Measurements from ENCODE around the gene ERAP2.

DNA sequence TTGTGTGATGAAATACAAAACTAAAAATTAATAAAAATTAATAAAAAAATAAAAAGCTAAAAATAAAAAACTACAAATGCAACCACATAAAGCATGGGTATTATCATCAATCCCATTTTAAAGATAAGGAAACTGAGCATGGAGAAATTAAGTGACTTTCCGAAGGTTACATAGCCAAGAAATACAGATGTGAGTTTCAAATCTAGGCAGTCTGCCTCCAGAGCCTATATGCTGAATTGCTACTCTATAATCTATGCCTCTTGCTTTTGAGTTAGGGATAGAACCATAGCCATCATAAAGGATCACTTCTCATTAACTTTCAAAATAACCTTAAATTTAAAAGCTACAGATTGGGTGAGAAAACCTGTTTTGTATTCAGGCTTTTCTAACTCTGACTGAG, 18.8 kb upstream of the ERAP2 start:
- TF ChIP-seq, protein P1, sequence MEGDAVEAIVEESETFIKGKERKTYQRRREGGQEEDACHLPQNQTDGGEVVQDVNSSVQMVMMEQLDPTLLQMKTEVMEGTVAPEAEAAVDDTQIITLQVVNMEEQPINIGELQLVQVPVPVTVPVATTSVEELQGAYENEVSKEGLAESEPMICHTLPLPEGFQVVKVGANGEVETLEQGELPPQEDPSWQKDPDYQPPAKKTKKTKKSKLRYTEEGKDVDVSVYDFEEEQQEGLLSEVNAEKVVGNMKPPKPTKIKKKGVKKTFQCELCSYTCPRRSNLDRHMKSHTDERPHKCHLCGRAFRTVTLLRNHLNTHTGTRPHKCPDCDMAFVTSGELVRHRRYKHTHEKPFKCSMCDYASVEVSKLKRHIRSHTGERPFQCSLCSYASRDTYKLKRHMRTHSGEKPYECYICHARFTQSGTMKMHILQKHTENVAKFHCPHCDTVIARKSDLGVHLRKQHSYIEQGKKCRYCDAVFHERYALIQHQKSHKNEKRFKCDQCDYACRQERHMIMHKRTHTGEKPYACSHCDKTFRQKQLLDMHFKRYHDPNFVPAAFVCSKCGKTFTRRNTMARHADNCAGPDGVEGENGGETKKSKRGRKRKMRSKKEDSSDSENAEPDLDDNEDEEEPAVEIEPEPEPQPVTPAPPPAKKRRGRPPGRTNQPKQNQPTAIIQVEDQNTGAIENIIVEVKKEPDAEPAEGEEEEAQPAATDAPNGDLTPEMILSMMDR (IDR thresholded peaks at IDR 0.05): no peak
- TF ChIP-seq POLR2A (IDR thresholded peaks at IDR 0.05): no peak

All from right lobe of liver (tissue), 4 donors.